K562 (cell line): Measurements from ENCODE around the gene COX6B1. TPM values are rescaled to one million over a fixed set of nuclear protein-coding genes. Genes with fewer than 3 reads are reported as not detected.
A peak's percentile ranks its signal among the peaks of the same experiment; 100 is the strongest.

ENCODE experiments used
- ATAC-seq: fragments of 200-7000 bp; cut with Tn5 transposase; 3 replicates; pipeline ENCODE4 v1.9.1; 2020; ENCODE audit warnings: moderate library complexity
- BruUV-seq: library from RNA; stranded (reverse); fragments of 400-500 nt; replicated peaks from 2 replicates; lab custom pipeline; 2021; lab: Mats Ljungman, UMichigan
- CTCF ChIA-PET: fragments of 300-600 bp; formaldehyde crosslinking; extraction: SDS; loops from one replicate; lab custom pipeline; 2021; ENCODE audit warnings: low intra/inter-chr PET ratio; lab: Yijun Ruan, JAX
- POLR2A ChIA-PET: fragments of 300-600, 350-650 bp; sonication (Branson Sonifier 250); formaldehyde crosslinking; extraction: SDS; loops from one replicate; lab custom pipeline; 2021; ENCODE audit warnings: antibody characterized with exemption, inconsistent platforms; lab: Yijun Ruan, JAX
- DNase-seq, 4 experiments: peaks; one replicate each; pipeline versions ENCODE4 v3.0.0 to v3.0.0-alpha.2; 2011 to 2018; ENCODE audit warnings: low spot score in 3 of 4, mixed read lengths in 3 of 4; ENCODE audit errors: extremely low read depth in 1 of 4
- FAIRE-seq: peaks from 2 replicates; lab custom pipeline; 2011; peaks lifted over from hg19 to GRCh38; lab: Jason Lieb, UNC
- H2AFZ ChIP-seq: 2 replicates; pipeline ENCODE4 v1.6.0; 2011; ENCODE audit warnings: low read depth, low read length, control low read depth, inconsistent platforms
- H3K27ac ChIP-seq: fragments of 200-600 bp; 3 replicates; pipeline ENCODE4 v1.8.0; 2011; ENCODE audit warnings: low read depth, mild to moderate bottlenecking, control low read depth, inconsistent platforms, low read length, moderate library complexity, mixed read lengths; ENCODE audit errors: extremely low read depth
- H3K27me3 ChIP-seq, 2 experiments: fragments of 300-600 bp in 1 of 2; 2 replicates in 1 of 2; 3 replicates in 1 of 2; pipeline versions ENCODE4 v1.6.0 to v1.8.0; 2011; ENCODE audit warnings: inconsistent platforms in 2 of 2, low read length in 2 of 2, mild to moderate bottlenecking in 1 of 2, mixed read lengths in 1 of 2, moderate library complexity in 1 of 2; ENCODE audit not compliant: control insufficient read depth in 2 of 2, insufficient read depth in 2 of 2
- H3K36me3 ChIP-seq: fragments of 300-600 bp; 3 replicates; pipeline ENCODE4 v1.8.0; 2011; ENCODE audit warnings: mild to moderate bottlenecking, low read length, inconsistent platforms; ENCODE audit not compliant: control insufficient read depth, insufficient read depth
- H3K4me1 ChIP-seq, 2 experiments: fragments of 200-600 bp in 1 of 2; replicated peaks in 1 of 2; 2 replicates in 1 of 2; 3 replicates in 1 of 2; pipeline versions ENCODE4 v1.5.1 to v1.8.0; 2011; ENCODE audit warnings: inconsistent platforms in 2 of 2, low read length in 2 of 2, mild to moderate bottlenecking in 1 of 2, mixed read lengths in 1 of 2, moderate library complexity in 1 of 2; ENCODE audit not compliant: control insufficient read depth in 2 of 2, insufficient read depth in 2 of 2
- H3K4me2 ChIP-seq: 2 replicates; pipeline ENCODE4 v1.6.1; 2011; ENCODE audit warnings: low read length, control low read depth, inconsistent platforms, mixed read lengths; ENCODE audit not compliant: insufficient read depth
- H3K4me3 ChIP-seq: fragments of 200-600 bp; sonication (generic), shearing (Covaris generic); 2 replicates; pipeline ENCODE4 v1.5.1; 2016; ENCODE audit warnings: control low read depth, inconsistent platforms
- H3K79me2 ChIP-seq: fragments of 200-600 bp; 3 replicates; pipeline ENCODE4 v1.8.0; 2011; ENCODE audit warnings: low read length, inconsistent platforms; ENCODE audit not compliant: control insufficient read depth, insufficient read depth
- H3K9ac ChIP-seq, 2 experiments: 2 replicates each; pipeline versions ENCODE4 v1.6.0 to v1.6.1; 2011; ENCODE audit warnings: low read depth in 2 of 2, low read length in 2 of 2, control low read depth in 1 of 2, inconsistent platforms in 1 of 2, mild to moderate bottlenecking in 1 of 2, mixed read lengths in 1 of 2; ENCODE audit not compliant: insufficient read depth in 1 of 2
- H3K9me1 ChIP-seq: one replicate; pipeline ENCODE4 v1.6.0; 2011; ENCODE audit warnings: inconsistent platforms, mild to moderate bottlenecking, low read length, moderate library complexity; ENCODE audit not compliant: control insufficient read depth, insufficient read depth
- H3K9me3 ChIP-seq: replicated peaks from 2 replicates; pipeline ENCODE4 v1.5.1; 2011; ENCODE audit warnings: low read depth, low read length, inconsistent platforms; ENCODE audit not compliant: control insufficient read depth, insufficient read depth
- H4K20me1 ChIP-seq: replicated peaks from 2 replicates; pipeline ENCODE4 v1.6.1; 2011; ENCODE audit warnings: low read length, inconsistent platforms, mixed read lengths; ENCODE audit not compliant: control insufficient read depth, insufficient read depth
- SP1 ChIP-seq: sonication (generic); formaldehyde crosslinking; IDR thresholded peaks from 2 replicates; pipeline ENCODE4 v1.8.1; 2022; ENCODE audit warnings: mild to moderate bottlenecking, missing genetic modification reagents
- ZNF263 ChIP-seq: sonication (generic); formaldehyde crosslinking; IDR thresholded peaks from 2 replicates; pipeline ENCODE4 v1.8.0; 2022; ENCODE audit warnings: mild to moderate bottlenecking, missing genetic modification reagents, borderline replicate concordance
- WGBS: fragments of 100-300 bp; shearing (Covaris generic); methylation state at CpG from one replicate; pipeline ENCODE4 v1.1.6; 2016; ENCODE audit warnings: low coverage, mixed read lengths; ENCODE audit not compliant: insufficient coverage; ENCODE audit errors: missing lambda C conversion rate; 5-methylcytosine and 5-hydroxymethylcytosine counted together
- in situ Hi-C: fragments of 300-500 bp; cut with MboI; formaldehyde crosslinking; loops from 4 replicates; pipeline ENCODE4 v1.15.0; 2018; ENCODE audit warnings: inconsistent platforms, mixed read lengths
- intact Hi-C: fragments of 100-400 bp; cut with micrococcal nuclease; formaldehyde crosslinking; loops from 2 replicates; pipeline ENCODE4 v1.14.2; 2022
- polyA plus RNA-seq, 8 experiments: library from polyadenylated mRNA; depleted of rRNA in 4 of 8; stranded (reverse) in 5 of 8; unstranded in 3 of 8; fragments of >200 nt; fragmentation: Nextera tagmentation in 2 of 8; fragmentation: Illumina TruSeq in 1 of 8; extraction: Ambion mirVana in 2 of 8; extraction: Trizol in 1 of 8; gene quantifications; 2 replicates each; pipeline versions ENCODE4 v1.2.1 to v1.2.3, GENCODE V29; 2011 to 2014; ENCODE audit warnings: inconsistent platforms in 1 of 8, missing spikeins in 1 of 8
- total RNA-seq, 7 experiments: library from RNA; depleted of rRNA in 6 of 7; stranded (reverse); fragments of >200 nt in 6 of 7; fragmentation: Illumina TruSeq in 2 of 7; extraction: Trizol in 2 of 7; gene quantifications; 2 replicates each; pipeline versions ENCODE4 v1.2.1 to v1.2.3, GENCODE V29; 2011 to 2021; ENCODE audit warnings: low replicate concordance in 1 of 7

The COX6B1 gene
- total and polyA plus RNA-seq, 9 of the 15 experiments (the other 6 are each of a cell fraction or from before 2014, with no cell fraction given), result 777 to 2,393 (median 1,219) TPM

- 27% methylated on average over 6 of the region's 15 CpGs for WGBS
- no peaks in the 10 kb centered on the region for H3K27me3 ChIP-seq
- in situ Hi-C loops, result no loop called here
- H3K27ac ChIP-seq, result peak overlapping the region; percentile 89
- no peaks in the 10 kb centered on the region for H3K9me1 ChIP-seq
- H3K4me1 ChIP-seq, result peaks cover 28 to 62% of the 10 kb centered on the region in 2 experiments
- CTCF ChIA-PET, result interaction anchor here (0.6 kb wide), 1 partner anchor 97 kb away, joined by 3 read pairs; the partner anchor contains the start of gene TMEM147
- peak overlapping the region; percentile 99 for H2AFZ ChIP-seq
- H3K9me3 ChIP-seq, result no peaks in the 10 kb centered on the region
- peak overlapping the region; percentile 44 for H3K4me3 ChIP-seq
- peak overlapping the region; percentile 85 for H3K4me2 ChIP-seq
- no peak for TF ChIP-seq SP1
- TF ChIP-seq ZNF263 (CRISPR knock-in tag), result peak; percentile 72
- TF ChIP-seq, all 486 proteins: peak for 1
- BruUV-seq, result no TSS peak
- no peak for DNase-seq
- no peaks in the 10 kb centered on the region for H4K20me1 ChIP-seq
- POLR2A ChIA-PET, result interaction anchor here (1.0 to 1.2 kb wide), 2 partner anchors 10 to 30 kb away, joined by 3 to 4 read pairs; no protein-coding TSS in a partner anchor
- peak overlapping the region; percentile 80 to 88 for H3K9ac ChIP-seq
- no peaks in the 10 kb centered on the region for H3K79me2 ChIP-seq
- intact Hi-C loops, result loop anchor here (5.0 to 10.0 kb wide), 2 partner anchors 86 to 102 kb away; partner anchors contain the start of genes IGFLR1, LIN37, PSENEN and U2AF1L4
- ATAC-seq, result no peak
- peaks cover 7% of the 10 kb centered on the region; the same call in 1 of the 3 replicates for H3K36me3 ChIP-seq
- no peak for FAIRE-seq
Measured at GRCh38 chr19:35642798-35643254, 5.3 kb upstream of the COX6B1 start.
